GM23338 (cell line): ENCODE measurements around the gene PDP2.
A peak's percentile ranks its signal among the peaks of the same experiment; 100 is the strongest.

Experiments
- CREB1 ChIP-seq: fragments of 250-450 bp; sonication (Bioruptor Pico); IDR thresholded peaks from 2 replicates; pipeline ENCODE4 v1.5.0; 2020; ENCODE audit warnings: low read depth, mild to moderate bottlenecking, moderate library complexity
- EZH2 ChIP-seq: fragments of 200-600 bp; sonication (generic); IDR thresholded peaks from one replicate; pipeline ENCODE4 v1.8.0; 2017; ENCODE audit warnings: antibody characterized with exemption, mild to moderate bottlenecking, low read depth; ENCODE audit not compliant: unreplicated experiment
- EZH2phosphoT487 ChIP-seq: fragments of 200-600 bp; sonication (generic); IDR thresholded peaks from one replicate; pipeline ENCODE4 v1.8.1; 2018; ENCODE audit warnings: antibody characterized with exemption; ENCODE audit not compliant: unreplicated experiment
- JUNB ChIP-seq: IDR thresholded peaks from one replicate; pipeline ENCODE4 v1.6.1; 2016; ENCODE audit warnings: antibody characterized with exemption; ENCODE audit not compliant: unreplicated experiment
- NANOG ChIP-seq: IDR thresholded peaks from 2 replicates; pipeline ENCODE4 v1.6.1; 2016; ENCODE audit warnings: antibody characterized with exemption, borderline replicate concordance
- POLR2AphosphoS5 ChIP-seq: IDR thresholded peaks from 2 replicates; pipeline ENCODE4 v1.6.1; 2016; ENCODE audit warnings: antibody characterized with exemption, low read depth
- STAT1 ChIP-seq: IDR thresholded peaks from one replicate; pipeline ENCODE4 v1.6.1; 2016; ENCODE audit warnings: antibody characterized with exemption; ENCODE audit not compliant: unreplicated experiment
- ZNF114 ChIP-seq: fragments of 250-450 bp; sonication (Bioruptor Pico); IDR thresholded peaks from 2 replicates; pipeline ENCODE4 v1.5.0; 2020; ENCODE audit warnings: mild to moderate bottlenecking, moderate library complexity
- ZNF331 ChIP-seq: fragments of 250-450 bp; sonication (Bioruptor Pico); IDR thresholded peaks from 2 replicates; pipeline ENCODE4 v1.5.0; 2020; ENCODE audit warnings: low read depth, mild to moderate bottlenecking, moderate library complexity
- TF ChIP-seq, protein P1 (sequence below), 2 experiments: fragments of 200-600 bp in 1 of 2; sonication (generic) in 1 of 2; conservative IDR thresholded peaks; 2 replicates each; pipeline versions ENCODE4 v1.5.1 to v1.6.1; 2016 to 2017; ENCODE audit warnings: antibody characterized with exemption in 2 of 2, low read depth in 2 of 2, mild to moderate bottlenecking in 2 of 2, moderate library complexity in 1 of 2
- TF ChIP-seq, protein P2 (sequence below): IDR thresholded peaks from one replicate; pipeline ENCODE4 v1.6.1; 2018; ENCODE audit warnings: antibody characterized with exemption; ENCODE audit not compliant: unreplicated experiment
- TF ChIP-seq, protein P3 (sequence below): IDR thresholded peaks from 2 replicates; pipeline ENCODE4 v1.6.1; 2016; ENCODE audit warnings: antibody characterized with exemption

DNA sequence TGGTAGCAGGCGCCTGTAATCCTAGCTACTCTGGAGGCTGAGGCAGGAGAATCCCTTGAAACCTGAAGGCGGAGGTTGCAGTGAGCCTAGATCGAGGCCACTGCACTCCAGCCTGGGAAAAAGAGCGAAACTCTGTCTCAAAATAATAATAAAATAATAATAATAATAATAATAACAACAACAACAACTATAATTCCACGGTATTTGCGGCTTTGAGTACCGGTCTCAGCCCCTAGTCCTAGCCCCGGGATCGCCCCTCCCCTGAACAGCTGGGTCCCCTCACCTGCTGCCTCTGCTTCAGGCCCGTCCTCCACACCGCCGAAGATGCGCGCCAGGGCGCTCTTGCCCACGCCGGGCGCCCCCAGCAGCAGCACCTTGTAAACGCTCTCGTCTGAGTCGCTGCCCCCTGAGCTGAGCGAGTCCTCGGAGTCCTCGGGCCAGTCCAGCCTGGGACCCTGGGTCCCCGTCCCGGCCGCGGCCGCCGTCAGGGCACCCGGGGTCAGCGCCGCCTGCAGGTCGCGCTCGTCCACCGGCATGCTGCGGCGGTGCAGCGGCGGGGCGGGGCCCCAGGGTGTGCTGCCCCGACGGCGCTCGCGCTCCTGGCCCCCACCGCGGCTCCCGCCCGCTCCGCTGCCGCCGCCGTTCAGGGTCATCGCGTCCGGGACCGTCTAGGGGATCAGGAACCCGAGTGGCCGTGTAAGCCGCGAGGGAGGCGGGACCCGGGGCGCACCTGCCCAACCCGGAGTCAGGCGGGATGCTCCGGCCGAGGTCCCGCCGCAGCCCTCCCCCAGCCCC lies 44.4 kb downstream of the PDP2 start:
- no peak for TF ChIP-seq POLR2AphosphoS5
- TF ChIP-seq, protein P1, sequence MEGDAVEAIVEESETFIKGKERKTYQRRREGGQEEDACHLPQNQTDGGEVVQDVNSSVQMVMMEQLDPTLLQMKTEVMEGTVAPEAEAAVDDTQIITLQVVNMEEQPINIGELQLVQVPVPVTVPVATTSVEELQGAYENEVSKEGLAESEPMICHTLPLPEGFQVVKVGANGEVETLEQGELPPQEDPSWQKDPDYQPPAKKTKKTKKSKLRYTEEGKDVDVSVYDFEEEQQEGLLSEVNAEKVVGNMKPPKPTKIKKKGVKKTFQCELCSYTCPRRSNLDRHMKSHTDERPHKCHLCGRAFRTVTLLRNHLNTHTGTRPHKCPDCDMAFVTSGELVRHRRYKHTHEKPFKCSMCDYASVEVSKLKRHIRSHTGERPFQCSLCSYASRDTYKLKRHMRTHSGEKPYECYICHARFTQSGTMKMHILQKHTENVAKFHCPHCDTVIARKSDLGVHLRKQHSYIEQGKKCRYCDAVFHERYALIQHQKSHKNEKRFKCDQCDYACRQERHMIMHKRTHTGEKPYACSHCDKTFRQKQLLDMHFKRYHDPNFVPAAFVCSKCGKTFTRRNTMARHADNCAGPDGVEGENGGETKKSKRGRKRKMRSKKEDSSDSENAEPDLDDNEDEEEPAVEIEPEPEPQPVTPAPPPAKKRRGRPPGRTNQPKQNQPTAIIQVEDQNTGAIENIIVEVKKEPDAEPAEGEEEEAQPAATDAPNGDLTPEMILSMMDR (conservative IDR thresholded peaks at IDR 0.05; ENCODE audit: low read depth in 2 of 2), result peak; percentile 42 to 69
- TF ChIP-seq, protein P2, sequence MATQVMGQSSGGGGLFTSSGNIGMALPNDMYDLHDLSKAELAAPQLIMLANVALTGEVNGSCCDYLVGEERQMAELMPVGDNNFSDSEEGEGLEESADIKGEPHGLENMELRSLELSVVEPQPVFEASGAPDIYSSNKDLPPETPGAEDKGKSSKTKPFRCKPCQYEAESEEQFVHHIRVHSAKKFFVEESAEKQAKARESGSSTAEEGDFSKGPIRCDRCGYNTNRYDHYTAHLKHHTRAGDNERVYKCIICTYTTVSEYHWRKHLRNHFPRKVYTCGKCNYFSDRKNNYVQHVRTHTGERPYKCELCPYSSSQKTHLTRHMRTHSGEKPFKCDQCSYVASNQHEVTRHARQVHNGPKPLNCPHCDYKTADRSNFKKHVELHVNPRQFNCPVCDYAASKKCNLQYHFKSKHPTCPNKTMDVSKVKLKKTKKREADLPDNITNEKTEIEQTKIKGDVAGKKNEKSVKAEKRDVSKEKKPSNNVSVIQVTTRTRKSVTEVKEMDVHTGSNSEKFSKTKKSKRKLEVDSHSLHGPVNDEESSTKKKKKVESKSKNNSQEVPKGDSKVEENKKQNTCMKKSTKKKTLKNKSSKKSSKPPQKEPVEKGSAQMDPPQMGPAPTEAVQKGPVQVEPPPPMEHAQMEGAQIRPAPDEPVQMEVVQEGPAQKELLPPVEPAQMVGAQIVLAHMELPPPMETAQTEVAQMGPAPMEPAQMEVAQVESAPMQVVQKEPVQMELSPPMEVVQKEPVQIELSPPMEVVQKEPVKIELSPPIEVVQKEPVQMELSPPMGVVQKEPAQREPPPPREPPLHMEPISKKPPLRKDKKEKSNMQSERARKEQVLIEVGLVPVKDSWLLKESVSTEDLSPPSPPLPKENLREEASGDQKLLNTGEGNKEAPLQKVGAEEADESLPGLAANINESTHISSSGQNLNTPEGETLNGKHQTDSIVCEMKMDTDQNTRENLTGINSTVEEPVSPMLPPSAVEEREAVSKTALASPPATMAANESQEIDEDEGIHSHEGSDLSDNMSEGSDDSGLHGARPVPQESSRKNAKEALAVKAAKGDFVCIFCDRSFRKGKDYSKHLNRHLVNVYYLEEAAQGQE, result no peak
- TF ChIP-seq EZH2phosphoT487, result no peak
- no peak for TF ChIP-seq EZH2
- no peak for TF ChIP-seq CREB1
- TF ChIP-seq, protein P3, sequence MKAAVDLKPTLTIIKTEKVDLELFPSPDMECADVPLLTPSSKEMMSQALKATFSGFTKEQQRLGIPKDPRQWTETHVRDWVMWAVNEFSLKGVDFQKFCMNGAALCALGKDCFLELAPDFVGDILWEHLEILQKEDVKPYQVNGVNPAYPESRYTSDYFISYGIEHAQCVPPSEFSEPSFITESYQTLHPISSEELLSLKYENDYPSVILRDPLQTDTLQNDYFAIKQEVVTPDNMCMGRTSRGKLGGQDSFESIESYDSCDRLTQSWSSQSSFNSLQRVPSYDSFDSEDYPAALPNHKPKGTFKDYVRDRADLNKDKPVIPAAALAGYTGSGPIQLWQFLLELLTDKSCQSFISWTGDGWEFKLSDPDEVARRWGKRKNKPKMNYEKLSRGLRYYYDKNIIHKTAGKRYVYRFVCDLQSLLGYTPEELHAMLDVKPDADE, result no peak
- TF ChIP-seq ZNF331 (CRISPR knock-in tag), result no peak
- no peak for TF ChIP-seq JUNB
- TF ChIP-seq NANOG, result no peak
- TF ChIP-seq ZNF114 (CRISPR knock-in tag), result no peak
- no peak for TF ChIP-seq STAT1
